WI38 (cell line): ENCODE data around the gene ATMIN.

Experiments used
- H3K4me3 ChIP-seq: 2 replicates; pipeline ENCODE4 v1.5.1; 2011; ENCODE audit warnings: low read depth, mild to moderate bottlenecking, control low read depth, low read length
- TF ChIP-seq, protein P1 (sequence below): IDR thresholded peaks from 2 replicates; pipeline ENCODE4 v1.5.1; 2012; ENCODE audit warnings: low read depth, mild to moderate bottlenecking, control low read depth, low read length

ATMIN gene

GRCh38 chr16:81042821-81043220 lies 7.2 kb downstream of the ATMIN start:
- H3K4me3 ChIP-seq, result no peak overlapping the region
- TF ChIP-seq, protein P1, sequence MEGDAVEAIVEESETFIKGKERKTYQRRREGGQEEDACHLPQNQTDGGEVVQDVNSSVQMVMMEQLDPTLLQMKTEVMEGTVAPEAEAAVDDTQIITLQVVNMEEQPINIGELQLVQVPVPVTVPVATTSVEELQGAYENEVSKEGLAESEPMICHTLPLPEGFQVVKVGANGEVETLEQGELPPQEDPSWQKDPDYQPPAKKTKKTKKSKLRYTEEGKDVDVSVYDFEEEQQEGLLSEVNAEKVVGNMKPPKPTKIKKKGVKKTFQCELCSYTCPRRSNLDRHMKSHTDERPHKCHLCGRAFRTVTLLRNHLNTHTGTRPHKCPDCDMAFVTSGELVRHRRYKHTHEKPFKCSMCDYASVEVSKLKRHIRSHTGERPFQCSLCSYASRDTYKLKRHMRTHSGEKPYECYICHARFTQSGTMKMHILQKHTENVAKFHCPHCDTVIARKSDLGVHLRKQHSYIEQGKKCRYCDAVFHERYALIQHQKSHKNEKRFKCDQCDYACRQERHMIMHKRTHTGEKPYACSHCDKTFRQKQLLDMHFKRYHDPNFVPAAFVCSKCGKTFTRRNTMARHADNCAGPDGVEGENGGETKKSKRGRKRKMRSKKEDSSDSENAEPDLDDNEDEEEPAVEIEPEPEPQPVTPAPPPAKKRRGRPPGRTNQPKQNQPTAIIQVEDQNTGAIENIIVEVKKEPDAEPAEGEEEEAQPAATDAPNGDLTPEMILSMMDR, result no peak

DNA sequence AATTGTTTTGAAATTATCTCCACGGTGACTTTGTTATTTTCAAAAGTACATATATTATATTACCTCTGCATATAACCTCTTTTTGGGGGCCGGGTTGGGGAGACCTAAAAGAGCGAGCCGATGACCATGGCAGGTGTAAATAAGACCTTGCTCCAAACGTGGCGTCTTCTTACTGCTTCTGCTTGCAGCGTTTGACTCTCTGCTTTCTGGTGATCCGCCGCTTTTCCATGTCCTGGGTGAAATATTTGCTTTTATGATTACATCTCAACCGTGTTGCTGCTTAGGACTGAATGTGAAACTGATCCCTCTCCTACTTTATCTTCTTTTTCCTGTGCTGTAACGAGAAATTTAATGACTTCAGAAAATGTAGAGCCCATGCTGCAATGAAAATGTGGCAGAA lies 18.1 kb downstream of the ATMIN start:
- no peak overlapping the region for H3K4me3 ChIP-seq
- TF ChIP-seq, protein P1, result no peak

- TF ChIP-seq, protein P1, result no peak
These were observed 25.1 kb downstream of the ATMIN start for GRCh38 chr16:81060576-81061306.

DNA sequence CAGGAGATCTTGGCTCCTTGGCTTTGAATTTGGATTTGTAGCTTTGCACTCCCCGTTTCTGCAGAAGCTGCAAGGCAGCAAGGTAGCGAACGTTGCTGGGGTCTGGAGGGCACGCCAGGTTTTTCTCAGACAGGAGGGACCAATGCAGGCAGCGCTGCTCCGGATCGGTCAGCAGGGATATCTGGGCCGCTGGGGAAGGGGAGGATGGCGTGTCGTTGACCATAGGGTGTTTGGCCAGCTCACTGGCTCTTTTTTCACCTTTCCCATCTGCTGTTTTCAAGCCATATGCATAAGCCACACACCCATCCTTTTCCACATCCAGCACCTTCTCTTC lies 25.6 kb downstream of the ATMIN start:
- H3K4me3 ChIP-seq, result no peak overlapping the region
- TF ChIP-seq, protein P1, result no peak

More at GRCh38 chr16:81060576-81061306, 25.1 kb downstream of the ATMIN start:
- no peak overlapping the region for H3K4me3 ChIP-seq

- TF ChIP-seq, protein P1, result no peak
- H3K4me3 ChIP-seq, result no peak overlapping the region
These were observed 26.4 kb downstream of the ATMIN start for GRCh38 chr16:81061871-81062608.

DNA sequence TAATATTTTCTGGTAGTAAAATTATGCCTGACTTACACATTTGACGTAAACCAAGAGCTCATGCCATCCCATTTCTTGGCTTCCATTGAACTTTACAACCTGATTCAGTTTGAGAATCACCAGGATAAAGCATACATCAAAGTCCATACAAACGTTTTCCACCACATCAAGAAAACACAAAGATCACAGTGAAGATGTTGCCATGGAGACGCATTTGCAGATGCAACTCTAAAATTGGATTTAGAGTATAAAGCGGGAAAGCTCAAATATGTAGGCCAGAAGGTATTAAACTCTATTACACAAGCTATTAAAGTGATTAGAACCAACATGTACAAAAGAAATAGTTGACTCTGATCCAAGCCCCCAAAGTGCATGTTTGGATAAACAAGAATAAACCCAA lies 31.0 kb downstream of the ATMIN start:
- no peak overlapping the region for H3K4me3 ChIP-seq
- TF ChIP-seq, protein P1, result no peak

- no peak overlapping the region for H3K4me3 ChIP-seq
- TF ChIP-seq, protein P1, result no peak
These were observed 31.5 kb downstream of the ATMIN start for GRCh38 chr16:81067166-81067565.
